ENCODE data around the gene PLLP. TPM values are rescaled to one million over a fixed set of nuclear protein-coding genes. Genes with fewer than 3 reads are reported as not detected.

The PLLP gene, protein sequence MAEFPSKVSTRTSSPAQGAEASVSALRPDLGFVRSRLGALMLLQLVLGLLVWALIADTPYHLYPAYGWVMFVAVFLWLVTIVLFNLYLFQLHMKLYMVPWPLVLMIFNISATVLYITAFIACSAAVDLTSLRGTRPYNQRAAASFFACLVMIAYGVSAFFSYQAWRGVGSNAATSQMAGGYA
- total RNA-seq: 0.79 and 0.84 TPM in 2 replicates
- long read RNA-seq, partial matches to known transcripts: 0 of 1 reads
- long read RNA-seq, other reads (novel, unspliced or antisense): 1 of 1 reads

DNA sequence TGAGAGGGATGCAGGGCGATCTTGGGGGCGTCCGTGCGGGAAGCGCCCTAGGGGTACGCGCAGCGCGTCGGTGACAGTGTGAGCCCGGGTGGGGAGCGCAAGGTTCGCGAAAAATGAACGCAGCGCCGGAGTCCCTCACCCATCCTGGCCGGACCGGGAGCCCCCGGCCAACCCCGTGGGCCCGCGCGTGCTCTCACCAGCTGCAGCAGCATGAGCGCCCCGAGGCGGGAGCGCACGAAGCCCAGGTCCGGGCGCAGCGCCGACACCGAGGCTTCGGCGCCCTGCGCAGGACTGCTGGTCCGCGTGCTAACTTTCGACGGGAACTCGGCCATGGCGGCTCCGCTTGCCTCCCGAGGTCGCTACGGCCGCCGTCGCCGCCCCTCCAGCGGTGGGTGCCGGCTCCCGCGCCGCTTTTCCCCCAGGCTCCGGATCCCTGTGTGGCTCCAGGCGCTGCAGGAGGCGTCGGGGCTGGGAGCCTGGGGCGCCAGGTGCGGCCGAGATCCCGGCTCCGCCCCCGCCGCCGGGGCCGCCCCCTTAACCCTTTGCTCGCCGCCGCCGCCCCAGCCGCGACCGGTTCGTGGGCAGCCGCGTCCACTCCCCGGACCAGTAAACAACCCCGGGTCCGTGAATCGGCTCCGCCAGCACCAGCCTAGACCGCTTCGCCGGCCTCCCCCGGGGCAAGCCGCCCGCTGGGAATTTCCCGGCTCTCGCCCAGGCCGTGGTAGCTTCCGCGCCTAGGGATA lies at the start of gene PLLP:
PLLP (minus strand) TSS at position 464 of the 743 bp plus-strand sequence; CDS start at position 332, 132 bp downstream.
- peaks cover 2% of the 10 kb centered on the region for H3K4me1 Mint-ChIP-seq
- peaks cover 48% of the 10 kb centered on the region for H3K27me3 Mint-ChIP-seq (ENCODE audit: low read depth)
- H3K27ac Mint-ChIP-seq (ENCODE audit: unreplicated experiment): no peak within 1 kb of the TSS
- TF ChIP-seq, protein P1, sequence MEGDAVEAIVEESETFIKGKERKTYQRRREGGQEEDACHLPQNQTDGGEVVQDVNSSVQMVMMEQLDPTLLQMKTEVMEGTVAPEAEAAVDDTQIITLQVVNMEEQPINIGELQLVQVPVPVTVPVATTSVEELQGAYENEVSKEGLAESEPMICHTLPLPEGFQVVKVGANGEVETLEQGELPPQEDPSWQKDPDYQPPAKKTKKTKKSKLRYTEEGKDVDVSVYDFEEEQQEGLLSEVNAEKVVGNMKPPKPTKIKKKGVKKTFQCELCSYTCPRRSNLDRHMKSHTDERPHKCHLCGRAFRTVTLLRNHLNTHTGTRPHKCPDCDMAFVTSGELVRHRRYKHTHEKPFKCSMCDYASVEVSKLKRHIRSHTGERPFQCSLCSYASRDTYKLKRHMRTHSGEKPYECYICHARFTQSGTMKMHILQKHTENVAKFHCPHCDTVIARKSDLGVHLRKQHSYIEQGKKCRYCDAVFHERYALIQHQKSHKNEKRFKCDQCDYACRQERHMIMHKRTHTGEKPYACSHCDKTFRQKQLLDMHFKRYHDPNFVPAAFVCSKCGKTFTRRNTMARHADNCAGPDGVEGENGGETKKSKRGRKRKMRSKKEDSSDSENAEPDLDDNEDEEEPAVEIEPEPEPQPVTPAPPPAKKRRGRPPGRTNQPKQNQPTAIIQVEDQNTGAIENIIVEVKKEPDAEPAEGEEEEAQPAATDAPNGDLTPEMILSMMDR (conservative IDR thresholded peaks at IDR 0.05): no peak
- no peaks in the 10 kb centered on the region for H3K9me3 Mint-ChIP-seq
- H3K4me3 Mint-ChIP-seq: peak within 1 kb of the TSS; percentile 73
- no peaks in the 10 kb centered on the region for H3K36me3 Mint-ChIP-seq (ENCODE audit: low read depth)
- no peak for DNase-seq (ENCODE audit: low read depth, low spot score)

DNA sequence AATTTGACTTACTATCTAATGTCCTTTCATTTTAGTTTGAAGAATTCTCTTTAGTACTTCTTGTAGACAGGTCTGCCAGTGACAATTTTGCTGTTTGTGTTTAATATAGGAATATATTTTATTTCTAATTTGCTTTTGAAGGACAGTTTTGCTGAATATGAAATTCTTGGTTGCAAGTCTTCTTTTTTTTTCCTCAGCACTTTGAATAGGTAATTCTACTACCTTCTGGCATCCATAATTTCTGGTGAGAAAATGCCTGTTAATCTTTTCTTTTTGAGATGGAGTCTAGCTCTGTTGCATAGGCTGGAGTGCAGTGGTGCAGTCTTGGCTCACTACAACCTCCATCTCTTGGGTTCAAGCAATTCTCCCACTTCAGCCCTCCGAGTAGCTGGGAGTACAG lies 48.9 kb upstream of the PLLP start:
- Mint-ChIP-seq H3K9me3 (peaks cover 2% of the 10 kb centered on the region), H3K4me3 (no peak overlapping the region), H3K27ac (ENCODE audit: unreplicated experiment) (peak overlapping the region; percentile 4), H3K4me1 (no peaks in the 10 kb centered on the region), H3K36me3 (ENCODE audit: low read depth) (peaks cover 2% of the 10 kb centered on the region), H3K27me3 (ENCODE audit: low read depth) (peaks cover 25% of the 10 kb centered on the region)
- TF ChIP-seq, protein P1 (conservative IDR thresholded peaks at IDR 0.05): no peak
- DNase-seq (ENCODE audit: low read depth, low spot score): no peak

DNA sequence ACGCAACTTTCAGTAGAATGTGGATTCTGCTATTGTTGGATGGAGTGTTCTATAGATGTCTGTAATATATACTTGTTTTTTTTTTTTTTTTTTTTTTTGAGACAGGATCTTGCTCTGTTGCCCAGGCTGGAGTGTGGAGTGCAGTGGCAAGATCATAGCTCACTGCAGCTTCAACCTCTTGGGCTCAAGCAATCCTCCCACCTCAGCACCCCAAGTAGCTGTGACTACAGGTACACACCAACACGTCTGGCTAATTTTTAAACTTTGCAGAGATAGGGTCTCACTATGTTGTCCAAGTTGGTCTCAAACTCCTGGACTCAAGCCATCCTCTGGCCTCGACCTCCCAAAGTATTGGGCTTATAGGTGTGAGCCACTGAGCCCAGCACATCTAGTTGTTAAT lies 46.9 kb upstream of the PLLP start:
- Mint-ChIP-seq H3K9me3 (peaks cover 2% of the 10 kb centered on the region), H3K27ac (ENCODE audit: unreplicated experiment) (no peak overlapping the region), H3K4me3 (no peak overlapping the region), H3K36me3 (ENCODE audit: low read depth) (peaks cover 2% of the 10 kb centered on the region), H3K4me1 (no peaks in the 10 kb centered on the region), H3K27me3 (ENCODE audit: low read depth) (peaks cover 25% of the 10 kb centered on the region)
- TF ChIP-seq, protein P1 (conservative IDR thresholded peaks at IDR 0.05): no peak
- no peak for DNase-seq (ENCODE audit: low read depth, low spot score)

DNA sequence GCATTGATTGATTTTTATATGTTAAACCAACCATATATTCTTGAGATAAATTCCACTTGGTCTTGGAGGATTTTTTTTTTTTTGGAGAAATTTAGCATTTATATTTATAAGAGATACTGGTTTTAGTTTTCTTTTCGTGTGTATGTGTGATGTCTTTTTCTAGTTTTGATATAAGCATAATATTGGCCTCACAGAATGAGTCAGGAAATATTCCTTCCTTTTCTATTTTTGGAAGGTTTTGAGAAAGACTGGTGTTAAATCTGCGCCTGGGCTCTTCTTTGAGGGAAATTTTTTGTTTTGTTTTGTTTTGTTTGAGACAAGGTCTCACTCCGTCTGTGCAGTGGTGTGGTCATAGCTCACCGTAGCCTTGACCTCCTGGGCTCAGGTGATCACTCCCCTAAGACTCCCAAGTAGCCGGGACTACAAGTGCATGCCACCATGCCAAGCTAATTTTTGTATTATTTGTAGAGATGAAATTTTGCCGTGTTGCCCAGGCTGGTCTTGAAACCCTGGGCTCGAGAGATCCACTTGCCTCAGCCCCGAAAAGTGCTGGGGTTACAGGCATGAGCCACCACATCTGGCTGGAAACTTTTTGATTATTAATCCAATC lies 45.4 kb upstream of the PLLP start:
- TF ChIP-seq, protein P1 (conservative IDR thresholded peaks at IDR 0.05): no peak
- Mint-ChIP-seq H3K27me3 (ENCODE audit: low read depth) (peaks cover 23% of the 10 kb centered on the region), H3K27ac (ENCODE audit: unreplicated experiment) (no peak overlapping the region), H3K36me3 (ENCODE audit: low read depth) (peaks cover 2% of the 10 kb centered on the region), H3K4me3 (no peak overlapping the region), H3K4me1 (no peaks in the 10 kb centered on the region), H3K9me3 (no peaks in the 10 kb centered on the region)
- DNase-seq (ENCODE audit: low read depth, low spot score): no peak

DNA sequence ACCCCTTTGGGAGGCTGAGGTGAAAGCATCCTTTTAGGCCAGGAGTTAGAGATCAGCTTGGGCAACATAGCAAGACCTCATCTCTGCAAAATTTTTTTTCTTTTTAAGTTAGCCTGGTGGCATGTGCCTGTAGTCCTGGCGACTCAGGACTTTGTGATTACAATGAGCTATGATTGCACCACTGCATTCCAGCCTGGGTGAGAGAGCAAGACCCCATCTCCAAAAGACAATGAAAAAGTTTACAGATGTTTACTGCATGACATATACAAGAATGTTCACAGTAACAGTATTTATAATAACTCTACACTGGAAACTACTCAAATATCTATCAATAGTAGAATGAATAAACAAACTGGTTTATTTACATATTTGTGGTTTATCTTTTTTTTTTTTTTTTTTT lies 41.0 kb upstream of the PLLP start:
- Mint-ChIP-seq H3K36me3 (ENCODE audit: low read depth) (no peaks in the 10 kb centered on the region), H3K27ac (ENCODE audit: unreplicated experiment) (no peak overlapping the region)

More for the DNA sequence above, 41.0 kb upstream of the PLLP start:
- Mint-ChIP-seq H3K4me3 (no peak overlapping the region), H3K27me3 (ENCODE audit: low read depth) (peaks cover 2% of the 10 kb centered on the region), H3K4me1 (no peaks in the 10 kb centered on the region), H3K9me3 (no peaks in the 10 kb centered on the region)
- no peak for DNase-seq (ENCODE audit: low read depth, low spot score)
- TF ChIP-seq, protein P1 (conservative IDR thresholded peaks at IDR 0.05): no peak
